ENCODE data around the gene ESF1. TPM values are rescaled to one million over a fixed set of nuclear protein-coding genes. Genes with fewer than 3 reads are reported as not detected.

Gene ESF1
- total and polyA plus RNA-seq, 5 donors from 2014 or later, result 4.1 to 8.5 (median 4.7) TPM

- H3K27me3 Mint-ChIP-seq, result no peaks in the 10 kb centered on the region
- peak in 2 of 3 donors; percentile 26 to 71 for DNase-seq
- Histone ChIP-seq H3K4me1 (ENCODE audit: control insufficient read depth, insufficient read depth, low read length, poor library complexity, severe bottlenecking) (no peaks in the 10 kb centered on the region), H3K9me3 (ENCODE audit: control insufficient read depth in 2 of 2, low read length in 2 of 2) (no peaks in the 10 kb centered on the region), H3K27me3 (ENCODE audit: control insufficient read depth, insufficient read depth, low read length) (no peaks in the 10 kb centered on the region), H3K36me3 (ENCODE audit: control insufficient read depth, insufficient read depth, low read length) (peaks cover 31% of the 10 kb centered on the region), H3K27ac (ENCODE audit: insufficient read depth, low read length, poor library complexity, severe bottlenecking) (no peak overlapping the region), H3K4me3 (ENCODE audit: low read depth, low read length) (no peak overlapping the region)
- ATAC-seq (ENCODE audit: low read depth in 2 of 2), result peak; percentile 67 to 71
- H3K4me3 Mint-ChIP-seq, result no peak overlapping the region
- H3K36me3 Mint-ChIP-seq, result peaks cover 19% of the 10 kb centered on the region
- peaks cover 0 to 7% (median 6%) of the 10 kb centered on the region in 4 donors for H3K4me1 Mint-ChIP-seq
- H3K9me3 Mint-ChIP-seq, result no peaks in the 10 kb centered on the region
- H3K27ac Mint-ChIP-seq, result peak overlapping the region in 1 of 3 donors; percentile 9
Measured at GRCh38 chr20:13819885-13820645, 35.3 kb upstream of the ESF1 start.

- ATAC-seq (ENCODE audit: low read depth in 2 of 2) (no peak), DNase-seq (no peak)
- no peaks in the 10 kb centered on the region for H3K27me3 ChIP-seq (ENCODE audit: control insufficient read depth, insufficient read depth, low read length)
- H3K9me3 ChIP-seq (ENCODE audit: control insufficient read depth in 2 of 2, low read length in 2 of 2), result no peaks in the 10 kb centered on the region
- no peaks in the 10 kb centered on the region for H3K4me1 ChIP-seq (ENCODE audit: control insufficient read depth, insufficient read depth, low read length, poor library complexity, severe bottlenecking)
- peaks cover 0 to 8% (median 7%) of the 10 kb centered on the region in 4 donors for H3K4me1 Mint-ChIP-seq
- H3K9me3 Mint-ChIP-seq, result no peaks in the 10 kb centered on the region
- no peaks in the 10 kb centered on the region for H3K27me3 Mint-ChIP-seq
- peaks cover 55% of the 10 kb centered on the region for H3K36me3 ChIP-seq (ENCODE audit: control insufficient read depth, insufficient read depth, low read length)
- peak overlapping the region in 2 of 3 donors; percentile 44 to 90 for H3K27ac Mint-ChIP-seq
- peaks cover 35% of the 10 kb centered on the region for H3K36me3 Mint-ChIP-seq
- no peak overlapping the region for H3K27ac ChIP-seq (ENCODE audit: insufficient read depth, low read length, poor library complexity, severe bottlenecking)
- H3K4me3 ChIP-seq (ENCODE audit: low read depth, low read length), result no peak overlapping the region
- H3K4me3 Mint-ChIP-seq, result peak overlapping the region in 1 of 4 donors; percentile 21
Measured at GRCh38 chr20:13817342-13817741, 32.6 kb upstream of the ESF1 start.

- H3K4me3 ChIP-seq (ENCODE audit: low read depth, low read length), result no peak overlapping the region
- no peaks in the 10 kb centered on the region for H3K9me3 Mint-ChIP-seq
- peaks cover 40% of the 10 kb centered on the region for H3K36me3 Mint-ChIP-seq
- ATAC-seq (ENCODE audit: low read depth in 2 of 2) (no peak), DNase-seq (no peak)
- H3K9me3 ChIP-seq (ENCODE audit: control insufficient read depth in 2 of 2, low read length in 2 of 2), result no peaks in the 10 kb centered on the region
- peaks cover 0 to 8% (median 7%) of the 10 kb centered on the region in 4 donors for H3K4me1 Mint-ChIP-seq
- no peak overlapping the region for H3K27ac ChIP-seq (ENCODE audit: insufficient read depth, low read length, poor library complexity, severe bottlenecking)
- H3K27me3 ChIP-seq (ENCODE audit: control insufficient read depth, insufficient read depth, low read length), result no peaks in the 10 kb centered on the region
- no peaks in the 10 kb centered on the region for H3K27me3 Mint-ChIP-seq
- H3K27ac Mint-ChIP-seq, result peak overlapping the region; percentile 5 to 27 (median 11)
- no peaks in the 10 kb centered on the region for H3K4me1 ChIP-seq (ENCODE audit: control insufficient read depth, insufficient read depth, low read length, poor library complexity, severe bottlenecking)
- H3K36me3 ChIP-seq (ENCODE audit: control insufficient read depth, insufficient read depth, low read length), result peaks cover 61% of the 10 kb centered on the region
- no peak overlapping the region for H3K4me3 Mint-ChIP-seq
Measured at GRCh38 chr20:13816757-13817156, 32.0 kb upstream of the ESF1 start.

GRCh38 chr20:13814672-13815071 is 30.0 kb upstream of the ESF1 start:
- H3K4me3 ChIP-seq (ENCODE audit: low read depth, low read length), result no peak overlapping the region
- H3K4me3 Mint-ChIP-seq, result no peak overlapping the region
- H3K27ac ChIP-seq (ENCODE audit: insufficient read depth, low read length, poor library complexity, severe bottlenecking), result no peak overlapping the region
- H3K27me3 Mint-ChIP-seq, result no peaks in the 10 kb centered on the region
- H3K9me3 ChIP-seq (ENCODE audit: control insufficient read depth in 2 of 2, low read length in 2 of 2), result no peaks in the 10 kb centered on the region
- H3K4me1 Mint-ChIP-seq, result peaks cover 0 to 8% (median 4%) of the 10 kb centered on the region in 4 donors
- peaks cover 82% of the 10 kb centered on the region for H3K36me3 ChIP-seq (ENCODE audit: control insufficient read depth, insufficient read depth, low read length)
- no peaks in the 10 kb centered on the region for H3K4me1 ChIP-seq (ENCODE audit: control insufficient read depth, insufficient read depth, low read length, poor library complexity, severe bottlenecking)
- no peak for DNase-seq
- H3K36me3 Mint-ChIP-seq, result peaks cover 40% of the 10 kb centered on the region
- no peaks in the 10 kb centered on the region for H3K9me3 Mint-ChIP-seq
- H3K27ac Mint-ChIP-seq, result peak overlapping the region in 1 of 3 donors; percentile 12
- no peak for ATAC-seq (ENCODE audit: low read depth in 2 of 2)
- H3K27me3 ChIP-seq (ENCODE audit: control insufficient read depth, insufficient read depth, low read length), result no peaks in the 10 kb centered on the region

- Histone ChIP-seq H3K4me3 (ENCODE audit: low read depth, low read length) (no peak overlapping the region), H3K4me1 (ENCODE audit: control insufficient read depth, insufficient read depth, low read length, poor library complexity, severe bottlenecking) (no peaks in the 10 kb centered on the region), H3K36me3 (ENCODE audit: control insufficient read depth, insufficient read depth, low read length) (peaks cover 90% of the 10 kb centered on the region), H3K9me3 (ENCODE audit: control insufficient read depth in 2 of 2, low read length in 2 of 2) (no peaks in the 10 kb centered on the region), H3K27me3 (ENCODE audit: control insufficient read depth, insufficient read depth, low read length) (no peaks in the 10 kb centered on the region), H3K27ac (ENCODE audit: insufficient read depth, low read length, poor library complexity, severe bottlenecking) (no peak overlapping the region)
- Mint-ChIP-seq H3K36me3 (peaks cover 40% of the 10 kb centered on the region), H3K4me1 (peaks cover 0 to 8% (median 4%) of the 10 kb centered on the region in 4 donors), H3K27ac (peak overlapping the region in 2 of 3 donors; percentile 3 to 48), H3K9me3 (no peaks in the 10 kb centered on the region), H3K27me3 (no peaks in the 10 kb centered on the region), H3K4me3 (no peak overlapping the region)
- ATAC-seq (ENCODE audit: low read depth in 2 of 2) (no peak), DNase-seq (no peak)
Measured at GRCh38 chr20:13813910-13814309, 29.2 kb upstream of the ESF1 start.

- no peak for ATAC-seq (ENCODE audit: low read depth in 2 of 2)
- Histone ChIP-seq H3K27me3 (ENCODE audit: control insufficient read depth, insufficient read depth, low read length) (no peaks in the 10 kb centered on the region), H3K27ac (ENCODE audit: insufficient read depth, low read length, poor library complexity, severe bottlenecking) (no peak overlapping the region), H3K9me3 (ENCODE audit: control insufficient read depth in 2 of 2, low read length in 2 of 2) (no peaks in the 10 kb centered on the region), H3K4me3 (ENCODE audit: low read depth, low read length) (no peak overlapping the region), H3K36me3 (ENCODE audit: control insufficient read depth, insufficient read depth, low read length) (peaks cover 83% of the 10 kb centered on the region), H3K4me1 (ENCODE audit: control insufficient read depth, insufficient read depth, low read length, poor library complexity, severe bottlenecking) (no peaks in the 10 kb centered on the region)
- no peak overlapping the region for H3K4me3 Mint-ChIP-seq
- peaks cover 0 to 2% (median under 1%) of the 10 kb centered on the region in 4 donors for H3K4me1 Mint-ChIP-seq
- H3K36me3 Mint-ChIP-seq, result peaks cover 21% of the 10 kb centered on the region
- H3K27ac Mint-ChIP-seq, result no peak overlapping the region
- DNase-seq, result no peak
- no peaks in the 10 kb centered on the region for H3K9me3 Mint-ChIP-seq
- no peaks in the 10 kb centered on the region for H3K27me3 Mint-ChIP-seq
Measured at GRCh38 chr20:13810446-13810845, 25.7 kb upstream of the ESF1 start.

- H3K36me3 ChIP-seq (ENCODE audit: control insufficient read depth, insufficient read depth, low read length), result peaks cover 83% of the 10 kb centered on the region
- Mint-ChIP-seq H3K4me1 (peaks cover 0 to 2% (median 0%) of the 10 kb centered on the region in 4 donors), H3K9me3 (no peaks in the 10 kb centered on the region), H3K27me3 (no peaks in the 10 kb centered on the region), H3K4me3 (no peak overlapping the region), H3K36me3 (peaks cover 18% of the 10 kb centered on the region), H3K27ac (no peak overlapping the region)
- ATAC-seq (ENCODE audit: low read depth in 2 of 2) (no peak), DNase-seq (no peak)
- no peak overlapping the region for H3K4me3 ChIP-seq (ENCODE audit: low read depth, low read length)
- no peaks in the 10 kb centered on the region for H3K27me3 ChIP-seq (ENCODE audit: control insufficient read depth, insufficient read depth, low read length)
- H3K4me1 ChIP-seq (ENCODE audit: control insufficient read depth, insufficient read depth, low read length, poor library complexity, severe bottlenecking), result no peaks in the 10 kb centered on the region
- no peak overlapping the region for H3K27ac ChIP-seq (ENCODE audit: insufficient read depth, low read length, poor library complexity, severe bottlenecking)
- no peaks in the 10 kb centered on the region for H3K9me3 ChIP-seq (ENCODE audit: control insufficient read depth in 2 of 2, low read length in 2 of 2)
Measured at GRCh38 chr20:13809855-13810254, 25.1 kb upstream of the ESF1 start.

GRCh38 chr20:13809373-13809772 is 24.7 kb upstream of the ESF1 start:
- no peak overlapping the region for H3K4me3 ChIP-seq (ENCODE audit: low read depth, low read length)
- Mint-ChIP-seq H3K4me1 (peaks cover 0 to 2% (median 0%) of the 10 kb centered on the region in 4 donors), H3K27ac (no peak overlapping the region), H3K4me3 (no peak overlapping the region), H3K9me3 (no peaks in the 10 kb centered on the region), H3K36me3 (peaks cover 17% of the 10 kb centered on the region), H3K27me3 (no peaks in the 10 kb centered on the region)
- H3K27ac ChIP-seq (ENCODE audit: insufficient read depth, low read length, poor library complexity, severe bottlenecking), result no peak overlapping the region
- no peaks in the 10 kb centered on the region for H3K9me3 ChIP-seq (ENCODE audit: control insufficient read depth in 2 of 2, low read length in 2 of 2)
- no peak for DNase-seq
- H3K36me3 ChIP-seq (ENCODE audit: control insufficient read depth, insufficient read depth, low read length), result peaks cover 83% of the 10 kb centered on the region
- no peaks in the 10 kb centered on the region for H3K4me1 ChIP-seq (ENCODE audit: control insufficient read depth, insufficient read depth, low read length, poor library complexity, severe bottlenecking)
- no peaks in the 10 kb centered on the region for H3K27me3 ChIP-seq (ENCODE audit: control insufficient read depth, insufficient read depth, low read length)
- ATAC-seq (ENCODE audit: low read depth in 2 of 2), result no peak
